Mononuclear cell (primary cell): ENCODE measurements around the gene B4GALT1. TPM values are rescaled to one million over a fixed set of nuclear protein-coding genes. Genes with fewer than 3 reads are reported as not detected.
A peak's percentile ranks its signal among the peaks of the same experiment; 100 is the strongest.
"Not testable (repeated sequence)": the region's sequence is repeated elsewhere in the genome, so short reads cannot be mapped to it uniquely, and the experiment has no call there.

Experiments
- H3K27me3 ChIP-seq: 2 replicates; pipeline ENCODE4 v1.6.0; 2011; ENCODE audit warnings: low read length, control low read depth; ENCODE audit not compliant: insufficient read depth
- H3K4me1 ChIP-seq: 2 replicates; pipeline ENCODE4 v1.5.1; 2011; ENCODE audit warnings: mild to moderate bottlenecking, low read length, control low read depth; ENCODE audit not compliant: insufficient read depth
- H3K4me3 ChIP-seq: 2 replicates; pipeline ENCODE4 v1.5.1; 2011; ENCODE audit warnings: mild to moderate bottlenecking, low read length, moderate library complexity
- H3K9me3 ChIP-seq: 2 replicates; pipeline ENCODE4 v1.5.1; 2011; ENCODE audit warnings: low read depth, mild to moderate bottlenecking, control low read depth, low read length
- total RNA-seq: library from RNA; depleted of rRNA; stranded (reverse); fragments of >200 nt; gene quantifications from one replicate; pipeline ENCODE4 v1.2.3, GENCODE V29; 2012

Gene B4GALT1
- total RNA-seq, 1 donor = 62.5 TPM

GRCh38 chr9:33102551-33103210 lies 64.5 kb downstream of the B4GALT1 start:
- Histone ChIP-seq H3K4me1 (no peaks in the 10 kb centered on the region), H3K4me3 (no peak overlapping the region), H3K9me3 (no peaks in the 10 kb centered on the region), H3K27me3 (no peaks in the 10 kb centered on the region)

- H3K4me1 ChIP-seq = no peaks in the 10 kb centered on the region
- no peak overlapping the region for H3K4me3 ChIP-seq
- no peaks in the 10 kb centered on the region for H3K27me3 ChIP-seq
- no peaks in the 10 kb centered on the region for H3K9me3 ChIP-seq
These were observed 65.8 kb downstream of the B4GALT1 start for GRCh38 chr9:33101104-33101951.

- no peaks in the 10 kb centered on the region for H3K27me3 ChIP-seq
- no peaks in the 10 kb centered on the region for H3K9me3 ChIP-seq
- H3K4me3 ChIP-seq = no peak overlapping the region
- H3K4me1 ChIP-seq = no peaks in the 10 kb centered on the region
These were observed 67.4 kb downstream of the B4GALT1 start for GRCh38 chr9:33099754-33100153.

DNA sequence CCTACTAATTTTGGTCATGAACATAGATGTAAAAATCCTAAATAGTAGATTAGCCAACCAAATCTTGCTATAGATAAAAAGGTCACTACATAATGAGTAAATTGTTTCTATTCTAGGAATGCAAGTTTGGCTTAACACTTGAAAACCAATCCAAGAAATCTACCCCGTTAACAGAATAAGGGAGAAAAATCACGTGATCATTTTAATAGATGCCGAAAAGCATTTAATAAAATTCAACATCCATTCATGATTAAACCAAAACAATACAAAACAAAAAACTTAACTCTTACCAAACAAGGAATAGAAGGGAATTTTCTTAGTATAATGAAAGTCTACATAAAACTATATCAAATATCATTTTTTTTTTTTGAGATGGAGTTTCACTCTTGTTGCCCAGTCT lies 69.9 kb downstream of the B4GALT1 start:
- Histone ChIP-seq H3K4me1 (no peaks in the 10 kb centered on the region), H3K4me3 (no peak overlapping the region), H3K9me3 (no peaks in the 10 kb centered on the region), H3K27me3 (no peaks in the 10 kb centered on the region)

GRCh38 chr9:33092634-33093033 lies 74.5 kb downstream of the B4GALT1 start:
- Histone ChIP-seq H3K27me3 (no peaks in the 10 kb centered on the region), H3K9me3 (no peaks in the 10 kb centered on the region), H3K4me3 (no peak overlapping the region), H3K4me1 (no peaks in the 10 kb centered on the region)

- H3K9me3 ChIP-seq, H3K4me3 ChIP-seq, H3K27me3 ChIP-seq: not testable (repeated sequence)
- peaks cover 27% of the 10 kb centered on the region for H3K4me1 ChIP-seq
These were observed 81.5 kb downstream of the B4GALT1 start for GRCh38 chr9:33085672-33086071.

DNA sequence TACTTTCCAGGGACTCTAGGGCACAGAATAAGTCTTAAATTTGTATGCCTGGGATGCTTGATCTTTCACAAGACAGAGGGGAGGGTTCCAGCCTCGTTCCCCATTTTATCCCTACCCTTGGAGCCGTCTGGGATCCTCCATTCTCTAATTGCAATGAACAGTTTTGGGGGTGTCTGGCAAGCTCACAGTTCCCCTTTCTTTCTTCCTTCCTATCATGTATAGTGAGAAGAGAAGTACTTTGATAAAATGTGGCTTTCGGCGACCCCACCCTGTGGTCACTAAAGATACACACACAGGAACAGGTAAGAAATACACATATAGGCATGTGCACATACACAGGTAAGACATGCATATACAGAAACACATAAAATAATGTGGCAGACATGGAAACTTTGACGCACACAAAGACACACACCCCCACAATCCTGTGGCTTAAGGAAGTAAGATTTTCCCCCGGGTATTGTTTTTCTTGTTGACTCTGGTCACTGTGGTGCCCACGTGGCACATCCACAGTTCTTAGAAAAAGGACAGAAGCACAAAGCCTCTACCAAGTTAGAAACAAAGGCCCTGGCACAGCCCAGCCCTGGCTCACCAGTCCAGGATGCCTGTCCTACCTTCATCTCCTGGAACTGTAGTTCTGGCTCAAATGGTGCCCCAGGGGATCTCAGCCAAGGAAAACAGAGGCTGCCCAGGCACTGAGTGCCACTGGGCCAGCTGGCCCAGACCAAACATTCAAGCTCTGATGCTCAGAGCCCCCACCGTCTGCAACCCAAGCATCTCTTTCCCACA lies 84.4 kb downstream of the B4GALT1 start:
- no peaks in the 10 kb centered on the region for H3K27me3 ChIP-seq
- no peak overlapping the region for H3K4me3 ChIP-seq
- H3K4me1 ChIP-seq = peaks cover 29% of the 10 kb centered on the region
- no peaks in the 10 kb centered on the region for H3K9me3 ChIP-seq

- Histone ChIP-seq H3K27me3 (no peaks in the 10 kb centered on the region), H3K4me1 (peaks cover 33% of the 10 kb centered on the region), H3K9me3 (no peaks in the 10 kb centered on the region), H3K4me3 (no peak overlapping the region)
These were observed 85.0 kb downstream of the B4GALT1 start for GRCh38 chr9:33082128-33082527.

GRCh38 chr9:33081128-33081851 lies 85.8 kb downstream of the B4GALT1 start:
- H3K4me3 ChIP-seq = no peak overlapping the region
- no peaks in the 10 kb centered on the region for H3K27me3 ChIP-seq
- no peaks in the 10 kb centered on the region for H3K9me3 ChIP-seq
- peaks cover 37% of the 10 kb centered on the region for H3K4me1 ChIP-seq

DNA sequence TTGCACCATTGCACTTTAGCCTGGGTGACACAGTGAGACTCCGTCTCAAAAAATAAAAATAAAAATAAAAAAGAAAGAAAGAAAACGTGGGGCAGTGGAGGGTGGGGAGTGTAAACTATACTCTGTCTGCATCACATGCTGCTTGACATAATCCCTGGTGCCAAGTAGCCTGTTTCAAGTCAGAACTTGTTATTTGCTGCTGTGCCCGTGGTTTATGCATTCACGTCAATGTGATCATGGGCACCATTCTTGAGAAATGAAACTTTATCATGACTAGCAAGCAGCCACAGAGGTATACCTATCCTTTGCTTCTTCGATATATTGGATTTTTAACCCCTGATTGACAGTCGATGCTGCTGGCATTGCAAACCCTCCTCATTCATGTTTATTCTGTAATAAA lies 86.6 kb downstream of the B4GALT1 start:
- H3K4me3 ChIP-seq = no peak overlapping the region
- no peaks in the 10 kb centered on the region for H3K27me3 ChIP-seq
- peaks cover 44% of the 10 kb centered on the region for H3K4me1 ChIP-seq
- H3K9me3 ChIP-seq = no peaks in the 10 kb centered on the region

GRCh38 chr9:33076046-33077004 lies 90.8 kb downstream of the B4GALT1 start, which contains the start of gene SMU1:
SMU1 (minus strand) TSS chr9:33076674; CDS start chr9:33076608, 66 bp downstream.
- H3K27me3 ChIP-seq = no peaks in the 10 kb centered on the region
- H3K4me1 ChIP-seq = peaks cover 39% of the 10 kb centered on the region
- H3K9me3 ChIP-seq = no peaks in the 10 kb centered on the region
- H3K4me3 ChIP-seq = peak within 1 kb of the TSS; percentile 85

- no peak overlapping the region for H3K4me3 ChIP-seq
These were observed 98.1 kb downstream of the B4GALT1 start for GRCh38 chr9:33068991-33069390.

GRCh38 chr9:33065157-33066076 lies 101.7 kb downstream of the B4GALT1 start:
- Histone ChIP-seq H3K4me3 (no peak overlapping the region), H3K27me3 (no peaks in the 10 kb centered on the region), H3K4me1 (peaks cover 20% of the 10 kb centered on the region), H3K9me3 (no peaks in the 10 kb centered on the region)

More at GRCh38 chr9:33068991-33069390, 98.1 kb downstream of the B4GALT1 start:
- H3K4me1 ChIP-seq = peaks cover 20% of the 10 kb centered on the region
- H3K27me3 ChIP-seq = no peaks in the 10 kb centered on the region
- no peaks in the 10 kb centered on the region for H3K9me3 ChIP-seq
